Endothelial cell of umbilical vein (primary cell): ENCODE results near the gene ADD2. TPM values are rescaled to one million over a fixed set of nuclear protein-coding genes. Genes with fewer than 3 reads are reported as not detected.
"Not testable (repeated sequence)": the region's sequence is repeated elsewhere in the genome, so short reads cannot be mapped to it uniquely, and the experiment has no call there.

ENCODE experiments used
- BruUV-seq: library from RNA; stranded (reverse); fragments of 400-500 nt; replicated peaks from 2 replicates; lab custom pipeline; 2021; lab: Mats Ljungman, UMichigan
- CTCF ChIA-PET: fragments of 300-600, 350-600 bp; sonication (Branson Sonifier 250); formaldehyde crosslinking; loops from one replicate; lab custom pipeline; 2021; ENCODE audit warnings: antibody characterized with exemption, inconsistent platforms; lab: Charles Lee
- POLR2A ChIA-PET: fragments of 300-600, 350-600 bp; sonication (Branson Sonifier 250); formaldehyde crosslinking; loops from one replicate; lab custom pipeline; 2021; ENCODE audit warnings: antibody characterized with exemption, inconsistent platforms; lab: Charles Lee
- DNase-seq: peaks from one replicate; pipeline ENCODE4 v3.0.0-alpha.2; 2011; ENCODE audit warnings: low read depth, low spot score
- FAIRE-seq: peaks from 2 replicates; lab custom pipeline; 2011; peaks lifted over from hg19 to GRCh38; lab: Jason Lieb, UNC
- H2AFZ ChIP-seq: 2 replicates; pipeline ENCODE4 v1.6.0; 2012; ENCODE audit warnings: low read depth, low read length, control low read depth, inconsistent platforms
- H3K27ac ChIP-seq: 2 replicates; pipeline ENCODE4 v1.5.1; 2011; ENCODE audit warnings: low read depth, mild to moderate bottlenecking, control low read depth, low read length, moderate library complexity; ENCODE audit not compliant: insufficient read depth
- H3K27me3 ChIP-seq, 2 experiments: 2 replicates each; pipeline versions ENCODE4 v1.6.0 to v1.6.1; 2011; ENCODE audit warnings: low read length in 2 of 2, mixed read lengths in 1 of 2; ENCODE audit not compliant: control insufficient read depth in 2 of 2, insufficient read depth in 2 of 2
- H3K36me3 ChIP-seq, 2 experiments: 2 replicates in 1 of 2; 3 replicates in 1 of 2; pipeline ENCODE4 v1.5.1; 2011; ENCODE audit warnings: low read length in 2 of 2, mild to moderate bottlenecking in 1 of 2, moderate library complexity in 1 of 2; ENCODE audit not compliant: control insufficient read depth in 2 of 2, insufficient read depth in 2 of 2; ENCODE audit errors: extremely low read depth in 1 of 2
- H3K4me1 ChIP-seq: 3 replicates; pipeline ENCODE4 v1.5.1; 2011; ENCODE audit warnings: mild to moderate bottlenecking, low read length; ENCODE audit not compliant: control insufficient read depth, insufficient read depth; ENCODE audit errors: extremely low read depth
- H3K4me2 ChIP-seq: 2 replicates; pipeline ENCODE4 v1.6.1; 2011; ENCODE audit warnings: low read length, control low read depth, mixed read lengths; ENCODE audit not compliant: insufficient read depth
- H3K4me3 ChIP-seq, 3 experiments: fragments of 200-600 bp in 1 of 3; sonication (generic), shearing (Covaris generic) in 1 of 3; replicated peaks in 1 of 3; 2 replicates each; pipeline ENCODE4 v1.5.1; 2011 to 2016; ENCODE audit warnings: control low read depth in 3 of 3, low read length in 3 of 3, mild to moderate bottlenecking in 2 of 3, inconsistent platforms in 1 of 3, low read depth in 1 of 3, moderate library complexity in 1 of 3; ENCODE audit not compliant: insufficient read depth in 1 of 3
- H3K79me2 ChIP-seq: 2 replicates; pipeline ENCODE4 v1.6.0; 2012; ENCODE audit warnings: low read length, inconsistent platforms; ENCODE audit not compliant: control insufficient read depth, insufficient read depth
- H3K9ac ChIP-seq: replicated peaks from 2 replicates; pipeline ENCODE3; 2011; ENCODE audit warnings: low read length, control low read depth; ENCODE audit not compliant: insufficient read depth; ENCODE audit errors: extremely low read depth
- H3K9me1 ChIP-seq: replicated peaks from 3 replicates; pipeline ENCODE4 v1.6.0; 2011; ENCODE audit warnings: mild to moderate bottlenecking, low read length; ENCODE audit not compliant: control insufficient read depth, insufficient read depth; ENCODE audit errors: extremely low read depth
- H3K9me3 ChIP-seq: replicated peaks from 2 replicates; pipeline ENCODE4 v1.5.1; 2012; ENCODE audit warnings: low read length, inconsistent platforms; ENCODE audit not compliant: control insufficient read depth, insufficient read depth
- H4K20me1 ChIP-seq: replicated peaks from 2 replicates; pipeline ENCODE3; 2011; ENCODE audit warnings: mild to moderate bottlenecking, low read length; ENCODE audit not compliant: control insufficient read depth, insufficient read depth; ENCODE audit errors: extremely low read depth
- GATA2 ChIP-seq: IDR thresholded peaks from 2 replicates; pipeline ENCODE4 v1.7.0; 2011; ENCODE audit warnings: low read depth, mild to moderate bottlenecking, moderate library complexity, mixed read lengths, low read length; ENCODE audit not compliant: insufficient read length, insufficient read depth
- MYC ChIP-seq: IDR thresholded peaks from one replicate; pipeline ENCODE4 v1.6.1; 2011; ENCODE audit warnings: mild to moderate bottlenecking, low read depth, low read length
- POLR2AphosphoS5 ChIP-seq: IDR thresholded peaks from 2 replicates; pipeline ENCODE4 v1.6.1; 2012; ENCODE audit warnings: low read depth, mild to moderate bottlenecking, control low read depth, low read length, moderate library complexity; ENCODE audit not compliant: insufficient read depth
- dilution Hi-C: fragments of 300-500 bp; cut with MboI; formaldehyde crosslinking; loops from one replicate; pipeline ENCODE4 v1.15.0; 2019; ENCODE audit warnings: low sequenced_read_pairs; ENCODE audit not compliant: extremely low pct_ligation_motif_present
- intact Hi-C: fragments of 100-400 bp; cut with micrococcal nuclease; formaldehyde crosslinking; loops from one replicate; pipeline ENCODE4 v1.10.0; 2022
- polyA plus RNA-seq, 4 experiments: library from polyadenylated mRNA; depleted of rRNA in 3 of 4; stranded (reverse) in 3 of 4; unstranded in 1 of 4; fragments of >200 nt; gene quantifications; 2 replicates each; pipeline versions ENCODE4 v1.2.1 to v1.2.3, GENCODE V29; 2011 to 2012; ENCODE audit warnings: missing spikeins in 1 of 4
- total RNA-seq: library from RNA; stranded (reverse); gene quantifications from 2 replicates; pipeline ENCODE4 v1.2.3, GENCODE V29; 2021

ADD2 gene
- total and polyA plus RNA-seq, 2 donors (not counting 3 experiments of a cell fraction or from before 2014, with no cell fraction given) = 0.17 TPM; not detected in 1

GRCh38 chr2:70799706-70800105 is 31.7 kb upstream of the ADD2 start:
- Histone ChIP-seq H3K4me2 (no peak overlapping the region), H3K27ac (no peak overlapping the region), H3K4me1 (no peaks in the 10 kb centered on the region), H3K9me1 (no peaks in the 10 kb centered on the region), H3K4me3 (no peak overlapping the region), H2AFZ (no peak overlapping the region), H3K27me3 (peaks cover 8 to 18% of the 10 kb centered on the region in 2 experiments), H4K20me1 (no peaks in the 10 kb centered on the region), H3K9me3 (no peaks in the 10 kb centered on the region), H3K79me2 (no peaks in the 10 kb centered on the region), H3K9ac (no peak overlapping the region), H3K36me3 (no peaks in the 10 kb centered on the region)
- CTCF ChIA-PET = no interaction called here
- no TSS peak for BruUV-seq
- POLR2A ChIA-PET = no interaction called here
- DNase-seq (no peak), FAIRE-seq (no peak)
- dilution Hi-C loops = no loop called here
- TF ChIP-seq POLR2AphosphoS5 = no peak
- no peak for TF ChIP-seq GATA2
- no peak for TF ChIP-seq MYC
- intact Hi-C loops = no loop called here

GRCh38 chr2:70797996-70798395 is 30.0 kb upstream of the ADD2 start:
- H3K27ac ChIP-seq, H3K9me1 ChIP-seq, POLR2A ChIA-PET, H3K36me3 ChIP-seq, DNase-seq, H3K4me1 ChIP-seq, H3K4me3 ChIP-seq, H3K9ac ChIP-seq, H3K9me3 ChIP-seq, H4K20me1 ChIP-seq, H3K79me2 ChIP-seq, BruUV-seq, intact Hi-C loops, H2AFZ ChIP-seq, dilution Hi-C loops, H3K4me2 ChIP-seq, FAIRE-seq: not testable (repeated sequence)
- CTCF ChIA-PET = interaction anchor here (1.0 to 1.9 kb wide), 3 partner anchors 8 to 150 kb away, joined by 4 to 7 read pairs (median 5); partner anchors contain the start of gene FIGLA
- peaks cover 19 to 22% of the 10 kb centered on the region in 2 experiments for H3K27me3 ChIP-seq
